ENCODE results near the gene LCA5. TPM values are rescaled to one million over a fixed set of nuclear protein-coding genes. Genes with fewer than 3 reads are reported as not detected.
A peak's percentile ranks its signal among the peaks of the same experiment; 100 is the strongest.

LCA5 gene
- total and polyA plus RNA-seq, 8 donors, result 1.3 to 7.9 (median 2.6) TPM

DNA sequence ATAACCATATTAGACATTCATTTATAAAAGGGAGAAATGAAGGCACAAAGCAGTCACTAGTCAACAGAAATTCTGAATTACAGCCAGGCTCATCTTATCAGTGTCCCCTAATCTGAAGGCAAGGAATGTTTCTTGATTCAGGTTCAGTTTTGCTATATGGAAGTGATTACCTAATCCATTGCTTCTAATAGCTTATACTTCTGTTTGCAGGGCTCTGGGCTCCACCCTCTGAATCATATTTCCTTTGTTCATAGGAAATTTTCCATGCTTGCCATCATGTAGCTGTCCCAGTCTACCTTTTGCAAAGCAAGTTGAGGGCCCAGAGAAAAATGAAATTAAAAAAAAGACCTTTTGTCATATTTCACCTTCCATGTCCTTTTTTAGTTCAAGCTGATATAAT is 96.0 kb downstream of the LCA5 start:
- Histone ChIP-seq H3K36me3 (no peaks in the 10 kb centered on the region), H3K4me3 (no peak overlapping the region), H3K27me3 (no peaks in the 10 kb centered on the region), H3K9me3 (no peaks in the 10 kb centered on the region), H3K4me1 (no peaks in the 10 kb centered on the region), H3K27ac (no peak overlapping the region)
- FAIRE-seq, result no peak
- no peak for ATAC-seq
- intact Hi-C loops (cut with DNase I), result no loop called here
- TF ChIP-seq CTCF (IDR thresholded peaks at IDR 0.05), result no peak
- no peak for DNase-seq

DNA sequence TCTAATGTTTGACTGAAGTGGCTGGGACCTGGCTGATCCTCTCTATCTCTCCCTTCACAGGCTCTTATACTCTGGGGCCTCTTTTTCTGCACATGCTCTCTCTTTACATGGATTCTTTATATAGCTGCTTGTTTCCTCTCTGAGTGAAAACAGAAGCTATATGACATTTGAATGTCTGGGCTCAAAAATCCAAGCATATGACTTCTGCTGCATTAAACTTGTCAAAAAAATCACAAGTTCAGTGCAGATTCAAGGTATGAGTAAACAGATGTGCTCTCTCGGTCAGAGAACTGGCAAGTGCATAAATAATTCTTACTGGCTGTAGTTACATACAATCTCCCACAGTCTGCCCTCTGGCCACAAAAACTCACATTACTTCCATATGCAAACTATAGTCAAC is 96.6 kb downstream of the LCA5 start:
- DNase-seq (no peak), ATAC-seq (no peak), FAIRE-seq (no peak)
- H3K4me3 ChIP-seq, result no peak overlapping the region
- no peaks in the 10 kb centered on the region for H3K4me1 ChIP-seq
- WGBS, 2 donors, result 75 to 85% methylated on average over 1 of the region's 1 CpG
- no peaks in the 10 kb centered on the region for H3K27me3 ChIP-seq
- TF ChIP-seq CTCF (IDR thresholded peaks at IDR 0.05), result no peak
- no peaks in the 10 kb centered on the region for H3K9me3 ChIP-seq
- intact Hi-C loops (cut with DNase I), result no loop called here
- H3K36me3 ChIP-seq, result no peaks in the 10 kb centered on the region
- no peak overlapping the region for H3K27ac ChIP-seq

- DNase-seq, result no peak
- no peak for FAIRE-seq
- Histone ChIP-seq H3K27me3 (no peaks in the 10 kb centered on the region), H3K9me3 (no peaks in the 10 kb centered on the region), H3K27ac (no peak overlapping the region), H3K36me3 (no peaks in the 10 kb centered on the region), H3K4me3 (no peak overlapping the region), H3K4me1 (no peaks in the 10 kb centered on the region)
- no peak for TF ChIP-seq CTCF (IDR thresholded peaks at IDR 0.05)
- intact Hi-C loops (cut with DNase I), result no loop called here
- ATAC-seq, result peak in 1 of 4 donors; percentile 34
- 51 to 61% methylated on average over 2 of the region's 2 CpGs for WGBS, 2 donors
Observed at GRCh38 chr6:79438030-79438429, 99.2 kb downstream of the LCA5 start.

GRCh38 chr6:79436241-79436640 is 101.0 kb downstream of the LCA5 start:
- FAIRE-seq, result no peak

GRCh38 chr6:79435746-79436145 is 101.5 kb downstream of the LCA5 start:
- no peak for TF ChIP-seq CTCF (IDR thresholded peaks at IDR 0.05)
- Histone ChIP-seq H3K27ac (no peak overlapping the region), H3K4me3 (no peak overlapping the region), H3K27me3 (no peaks in the 10 kb centered on the region), H3K9me3 (no peaks in the 10 kb centered on the region), H3K36me3 (no peaks in the 10 kb centered on the region), H3K4me1 (no peaks in the 10 kb centered on the region)
- no peak for ATAC-seq
- intact Hi-C loops (cut with DNase I), result no loop called here
- no peak for DNase-seq
- no peak for FAIRE-seq

More at GRCh38 chr6:79436241-79436640, 101.0 kb downstream of the LCA5 start:
- no peak overlapping the region for H3K27ac ChIP-seq
- H3K27me3 ChIP-seq, result no peaks in the 10 kb centered on the region
- DNase-seq, result no peak
- 78 to 83% methylated on average over 2 of the region's 2 CpGs for WGBS, 2 donors
- no peak overlapping the region for H3K4me3 ChIP-seq
- H3K4me1 ChIP-seq, result no peaks in the 10 kb centered on the region
- TF ChIP-seq CTCF (IDR thresholded peaks at IDR 0.05), result no peak
- intact Hi-C loops (cut with DNase I), result no loop called here
- no peak for ATAC-seq
- H3K9me3 ChIP-seq, result no peaks in the 10 kb centered on the region
- H3K36me3 ChIP-seq, result no peaks in the 10 kb centered on the region

Other genes with a start within 250 kb of the LCA5 start
- 10 to 100 TPM in 5 of 6 donors, 1 to 10 TPM in 1; 6.7 to 22.1 (median 12.1) TPM for gene SH3BGRL2, start 93.9 kb upstream of the LCA5 start, total RNA-seq
- gene SH3BGRL2, start 93.9 kb upstream of the LCA5 start, polyA plus RNA-seq, result 10 to 100 TPM in 1 of 2 donors, 1 to 10 TPM in 1; 6.1 to 11.7 TPM

Measured in pancreas (tissue), 10 donors.